ENCODE data around the gene TBX15.

The TBX15 gene

GRCh38 chr1:119001181-119002027, 13.3 kb upstream of the TBX15 start:
- H3K36me3 ChIP-seq (ENCODE audit: control insufficient read depth in 2 of 2, insufficient read depth in 2 of 2, low read length in 2 of 2), result no peaks in the 10 kb centered on the region
- H3K4me3 ChIP-seq (ENCODE audit: low read length in 2 of 2), result peak overlapping the region in 1 of 2 donors; percentile 8
- peaks cover 11% of the 10 kb centered on the region for H3K4me1 ChIP-seq (ENCODE audit: control insufficient read depth, insufficient read depth, low read length)
- peaks cover 89 to 93% of the 10 kb centered on the region in 2 donors for H3K27me3 ChIP-seq (ENCODE audit: control insufficient read depth in 1 of 2, insufficient read depth in 2 of 2, low read length in 2 of 2)
- H3K27ac ChIP-seq (ENCODE audit: low read length), result no peak overlapping the region
- H3K9ac ChIP-seq (ENCODE audit: low read length in 2 of 2), result no peak overlapping the region
- no peaks in the 10 kb centered on the region for H3K9me3 ChIP-seq (ENCODE audit: control insufficient read depth in 2 of 2, low read length in 2 of 2)

GRCh38 chr1:119000371-119001180, 12.4 kb upstream of the TBX15 start:
- no peak overlapping the region for H3K27ac ChIP-seq (ENCODE audit: low read length)
- peaks cover 11% of the 10 kb centered on the region for H3K4me1 ChIP-seq (ENCODE audit: control insufficient read depth, insufficient read depth, low read length)
- no peaks in the 10 kb centered on the region for H3K36me3 ChIP-seq (ENCODE audit: control insufficient read depth in 2 of 2, insufficient read depth in 2 of 2, low read length in 2 of 2)
- peaks cover 88 to 92% of the 10 kb centered on the region in 2 donors for H3K27me3 ChIP-seq (ENCODE audit: control insufficient read depth in 1 of 2, insufficient read depth in 2 of 2, low read length in 2 of 2)
- H3K4me3 ChIP-seq (ENCODE audit: low read length in 2 of 2), result peak overlapping the region in 1 of 2 donors; percentile 35
- no peak overlapping the region for H3K9ac ChIP-seq (ENCODE audit: low read length in 2 of 2)
- no peaks in the 10 kb centered on the region for H3K9me3 ChIP-seq (ENCODE audit: control insufficient read depth in 2 of 2, low read length in 2 of 2)

GRCh38 chr1:118999348-119000071, 11.4 kb upstream of the TBX15 start:
- H3K36me3 ChIP-seq (ENCODE audit: control insufficient read depth in 2 of 2, insufficient read depth in 2 of 2, low read length in 2 of 2), result no peaks in the 10 kb centered on the region
- H3K9ac ChIP-seq (ENCODE audit: low read length in 2 of 2), result no peak overlapping the region
- H3K9me3 ChIP-seq (ENCODE audit: control insufficient read depth in 2 of 2, low read length in 2 of 2), result peaks cover 0 to 2% of the 10 kb centered on the region in 2 donors
- no peak overlapping the region for H3K4me3 ChIP-seq (ENCODE audit: low read length in 2 of 2)
- peaks cover 8% of the 10 kb centered on the region for H3K4me1 ChIP-seq (ENCODE audit: control insufficient read depth, insufficient read depth, low read length)
- peaks cover 89 to 92% of the 10 kb centered on the region in 2 donors for H3K27me3 ChIP-seq (ENCODE audit: control insufficient read depth in 1 of 2, insufficient read depth in 2 of 2, low read length in 2 of 2)
- H3K27ac ChIP-seq (ENCODE audit: low read length), result no peak overlapping the region

- no peak overlapping the region for H3K9ac ChIP-seq (ENCODE audit: low read length in 2 of 2)
- no peaks in the 10 kb centered on the region for H3K36me3 ChIP-seq (ENCODE audit: control insufficient read depth in 2 of 2, insufficient read depth in 2 of 2, low read length in 2 of 2)
- peaks cover 0 to 2% of the 10 kb centered on the region in 2 donors for H3K9me3 ChIP-seq (ENCODE audit: control insufficient read depth in 2 of 2, low read length in 2 of 2)
- no peak overlapping the region for H3K4me3 ChIP-seq (ENCODE audit: low read length in 2 of 2)
- H3K4me1 ChIP-seq (ENCODE audit: control insufficient read depth, insufficient read depth, low read length), result peaks cover 8% of the 10 kb centered on the region
- no peak overlapping the region for H3K27ac ChIP-seq (ENCODE audit: low read length)
- H3K27me3 ChIP-seq (ENCODE audit: control insufficient read depth in 1 of 2, insufficient read depth in 2 of 2, low read length in 2 of 2), result peaks cover 86 to 92% of the 10 kb centered on the region in 2 donors
These were observed 10.0 kb upstream of the TBX15 start for GRCh38 chr1:118998171-118998570.

GRCh38 chr1:118997225-118997624, 9.1 kb upstream of the TBX15 start:
- H3K9ac ChIP-seq (ENCODE audit: low read length in 2 of 2), result no peak overlapping the region
- peaks cover 8% of the 10 kb centered on the region for H3K4me1 ChIP-seq (ENCODE audit: control insufficient read depth, insufficient read depth, low read length)
- H3K9me3 ChIP-seq (ENCODE audit: control insufficient read depth in 2 of 2, low read length in 2 of 2), result peaks cover 0 to 2% of the 10 kb centered on the region in 2 donors
- no peaks in the 10 kb centered on the region for H3K36me3 ChIP-seq (ENCODE audit: control insufficient read depth in 2 of 2, insufficient read depth in 2 of 2, low read length in 2 of 2)
- H3K4me3 ChIP-seq (ENCODE audit: low read length in 2 of 2), result no peak overlapping the region
- no peak overlapping the region for H3K27ac ChIP-seq (ENCODE audit: low read length)
- peaks cover 88 to 93% of the 10 kb centered on the region in 2 donors for H3K27me3 ChIP-seq (ENCODE audit: control insufficient read depth in 1 of 2, insufficient read depth in 2 of 2, low read length in 2 of 2)

GRCh38 chr1:118995312-118996016, 7.3 kb upstream of the TBX15 start:
- H3K9ac ChIP-seq (ENCODE audit: low read length in 2 of 2), result no peak overlapping the region
- peaks cover 89 to 94% of the 10 kb centered on the region in 2 donors for H3K27me3 ChIP-seq (ENCODE audit: control insufficient read depth in 1 of 2, insufficient read depth in 2 of 2, low read length in 2 of 2)

GRCh38 chr1:118993700-118994026, 5.5 kb upstream of the TBX15 start:
- Histone ChIP-seq H3K4me3 (ENCODE audit: low read length in 2 of 2) (no peak overlapping the region), H3K9ac (ENCODE audit: low read length in 2 of 2) (no peak overlapping the region), H3K4me1 (ENCODE audit: control insufficient read depth, insufficient read depth, low read length) (no peaks in the 10 kb centered on the region), H3K27ac (ENCODE audit: low read length) (no peak overlapping the region), H3K36me3 (ENCODE audit: control insufficient read depth in 2 of 2, insufficient read depth in 2 of 2, low read length in 2 of 2) (no peaks in the 10 kb centered on the region), H3K9me3 (ENCODE audit: control insufficient read depth in 2 of 2, low read length in 2 of 2) (peaks cover 0 to 7% of the 10 kb centered on the region in 2 donors), H3K27me3 (ENCODE audit: control insufficient read depth in 1 of 2, insufficient read depth in 2 of 2, low read length in 2 of 2) (peaks cover 92 to 94% of the 10 kb centered on the region in 2 donors)

More at GRCh38 chr1:118995312-118996016, 7.3 kb upstream of the TBX15 start:
- H3K27ac ChIP-seq (ENCODE audit: low read length), result no peak overlapping the region
- no peak overlapping the region for H3K4me3 ChIP-seq (ENCODE audit: low read length in 2 of 2)
- H3K36me3 ChIP-seq (ENCODE audit: control insufficient read depth in 2 of 2, insufficient read depth in 2 of 2, low read length in 2 of 2), result no peaks in the 10 kb centered on the region
- H3K9me3 ChIP-seq (ENCODE audit: control insufficient read depth in 2 of 2, low read length in 2 of 2), result peaks cover 0 to 7% of the 10 kb centered on the region in 2 donors
- H3K4me1 ChIP-seq (ENCODE audit: control insufficient read depth, insufficient read depth, low read length), result peaks cover 5% of the 10 kb centered on the region

GRCh38 chr1:118992868-118993699, 4.9 kb upstream of the TBX15 start:
- peaks cover 92 to 94% of the 10 kb centered on the region in 2 donors for H3K27me3 ChIP-seq (ENCODE audit: control insufficient read depth in 1 of 2, insufficient read depth in 2 of 2, low read length in 2 of 2)
- no peaks in the 10 kb centered on the region for H3K36me3 ChIP-seq (ENCODE audit: control insufficient read depth in 2 of 2, insufficient read depth in 2 of 2, low read length in 2 of 2)
- H3K27ac ChIP-seq (ENCODE audit: low read length), result no peak overlapping the region
- H3K4me1 ChIP-seq (ENCODE audit: control insufficient read depth, insufficient read depth, low read length), result peaks cover 4% of the 10 kb centered on the region
- no peak overlapping the region for H3K4me3 ChIP-seq (ENCODE audit: low read length in 2 of 2)
- peaks cover 0 to 7% of the 10 kb centered on the region in 2 donors for H3K9me3 ChIP-seq (ENCODE audit: control insufficient read depth in 2 of 2, low read length in 2 of 2)
- no peak overlapping the region for H3K9ac ChIP-seq (ENCODE audit: low read length in 2 of 2)

GRCh38 chr1:118992237-118992825, 4.2 kb upstream of the TBX15 start:
- peaks cover 90 to 96% of the 10 kb centered on the region in 2 donors for H3K27me3 ChIP-seq (ENCODE audit: control insufficient read depth in 1 of 2, insufficient read depth in 2 of 2, low read length in 2 of 2)
- H3K9me3 ChIP-seq (ENCODE audit: control insufficient read depth in 2 of 2, low read length in 2 of 2), result peaks cover 0 to 7% of the 10 kb centered on the region in 2 donors
- peaks cover 11% of the 10 kb centered on the region for H3K4me1 ChIP-seq (ENCODE audit: control insufficient read depth, insufficient read depth, low read length)

More at GRCh38 chr1:118992237-118992825, 4.2 kb upstream of the TBX15 start:
- Histone ChIP-seq H3K4me3 (ENCODE audit: low read length in 2 of 2) (no peak overlapping the region), H3K27ac (ENCODE audit: low read length) (no peak overlapping the region), H3K9ac (ENCODE audit: low read length in 2 of 2) (no peak overlapping the region), H3K36me3 (ENCODE audit: control insufficient read depth in 2 of 2, insufficient read depth in 2 of 2, low read length in 2 of 2) (no peaks in the 10 kb centered on the region)
